RWPE2 (cell line): ENCODE data around the gene EDC3.

Experiments used
- ATAC-seq: fragments of 200-7000 bp; cut with Tn5 transposase; 3 replicates; pipeline ENCODE4 v1.9.1; 2021; ENCODE audit warnings: low read depth
- DNase-seq: peaks from one replicate; pipeline ENCODE4 v3.0.0-alpha.2; 2020; ENCODE audit warnings: low spot score
- H3K27ac ChIP-seq: fragments of 450-650 bp; 2 replicates; pipeline ENCODE4 v1.5.1; 2017; ENCODE audit warnings: mild to moderate bottlenecking; ENCODE audit not compliant: poor library complexity, severe bottlenecking
- H3K27me3 ChIP-seq: fragments of 250-450 bp; sonication (Bioruptor Pico); 2 replicates; pipeline ENCODE4 v1.5.1; 2021; ENCODE audit warnings: mild to moderate bottlenecking, moderate library complexity; ENCODE audit not compliant: insufficient read depth, poor library complexity, severe bottlenecking
- H3K36me3 ChIP-seq: fragments of 250-450 bp; sonication (Bioruptor Pico); 2 replicates; pipeline ENCODE4 v1.5.1; 2020; ENCODE audit warnings: low read depth, mild to moderate bottlenecking, moderate library complexity
- H3K4me1 ChIP-seq: fragments of 250-450 bp; sonication (Bioruptor Pico); 2 replicates; pipeline ENCODE4 v1.5.1; 2021; ENCODE audit warnings: mild to moderate bottlenecking, moderate library complexity; ENCODE audit not compliant: insufficient read depth, poor library complexity, severe bottlenecking
- H3K4me3 ChIP-seq: fragments of 250-450 bp; sonication (Bioruptor Pico); 2 replicates; pipeline ENCODE4 v1.5.1; 2021; ENCODE audit warnings: mild to moderate bottlenecking, moderate library complexity; ENCODE audit not compliant: severe bottlenecking
- H3K9me3 ChIP-seq: fragments of 250-450 bp; sonication (Bioruptor Pico); 2 replicates; pipeline ENCODE4 v1.5.1; 2021; ENCODE audit warnings: mild to moderate bottlenecking, moderate library complexity; ENCODE audit not compliant: severe bottlenecking
- CTCF ChIP-seq: fragments of 450-650 bp; IDR thresholded peaks from one replicate; pipeline ENCODE4 v1.5.1; 2017; ENCODE audit warnings: mild to moderate bottlenecking, moderate library complexity; ENCODE audit not compliant: poor library complexity, severe bottlenecking

EDC3 gene

DNA sequence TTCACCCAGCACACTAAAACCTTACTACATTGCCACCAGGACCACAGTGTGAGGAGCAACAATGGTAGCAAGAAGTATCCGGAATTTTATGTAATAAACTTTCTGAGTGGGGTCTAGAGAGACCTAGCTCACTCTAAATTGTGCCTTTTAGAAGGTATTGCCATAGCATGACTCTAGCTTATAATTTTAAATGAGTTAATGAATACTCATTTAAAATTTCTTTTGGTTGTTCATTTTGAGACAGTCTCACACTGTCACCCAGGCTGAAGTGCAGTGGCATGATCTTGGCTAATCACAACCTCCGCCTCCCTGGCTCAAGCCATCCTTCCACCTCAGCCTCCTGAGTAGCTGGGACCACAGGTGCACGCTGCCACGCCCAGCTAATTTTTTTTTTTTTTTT, 26.2 kb downstream of the EDC3 start:
- no peaks in the 10 kb centered on the region for H3K9me3 ChIP-seq
- no peak overlapping the region for H3K4me3 ChIP-seq
- H3K27ac ChIP-seq, result no peak overlapping the region
- peaks cover 61% of the 10 kb centered on the region for H3K36me3 ChIP-seq
- ATAC-seq (no peak), DNase-seq (no peak)
- H3K4me1 ChIP-seq, result no peaks in the 10 kb centered on the region
- H3K27me3 ChIP-seq, result no peaks in the 10 kb centered on the region
- no peak for TF ChIP-seq CTCF

DNA sequence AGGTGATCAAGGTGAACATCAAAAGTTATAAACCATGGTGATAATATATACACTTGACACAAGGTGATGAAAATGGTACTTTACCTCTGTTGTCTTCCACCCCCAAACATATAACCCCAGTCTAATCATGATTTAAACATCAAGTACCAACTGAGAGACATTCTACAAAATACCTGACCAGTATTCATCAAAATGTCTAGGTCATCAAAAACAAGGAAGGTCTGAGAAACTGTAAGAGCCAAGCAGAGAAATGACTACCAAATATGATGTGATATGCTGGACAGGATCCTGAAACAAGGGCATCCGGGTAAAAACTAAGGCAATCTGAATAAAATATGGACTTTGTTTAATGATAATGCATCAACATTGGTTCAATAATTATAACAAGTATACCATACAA, 27.8 kb downstream of the EDC3 start:
- ATAC-seq (no peak), DNase-seq (no peak)
- no peaks in the 10 kb centered on the region for H3K9me3 ChIP-seq
- H3K36me3 ChIP-seq, result peaks cover 47% of the 10 kb centered on the region
- no peak for TF ChIP-seq CTCF
- H3K27me3 ChIP-seq, result no peaks in the 10 kb centered on the region
- no peak overlapping the region for H3K4me3 ChIP-seq
- no peaks in the 10 kb centered on the region for H3K4me1 ChIP-seq
- no peak overlapping the region for H3K27ac ChIP-seq

DNA sequence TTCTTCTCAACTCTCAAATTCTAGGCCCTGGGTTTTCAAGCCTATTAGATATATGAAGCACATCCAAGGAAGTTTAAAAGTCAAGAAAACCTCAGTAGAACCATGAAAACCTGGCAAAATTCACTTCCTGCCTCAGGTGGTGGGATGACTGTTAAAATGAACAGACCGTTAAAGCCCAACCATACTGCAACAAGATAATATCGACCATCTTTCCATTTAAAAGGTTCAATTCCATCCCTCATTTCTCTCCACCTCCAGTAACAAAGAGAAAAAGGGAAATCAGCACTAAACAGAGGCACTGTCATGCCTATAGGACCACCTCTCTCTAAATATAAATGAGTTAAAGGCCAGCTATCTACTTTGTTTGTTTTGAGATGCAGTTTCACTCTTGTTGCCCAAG, 31.2 kb downstream of the EDC3 start:
- H3K4me1 ChIP-seq, result no peaks in the 10 kb centered on the region
- no peak for DNase-seq
- no peaks in the 10 kb centered on the region for H3K27me3 ChIP-seq
- peaks cover 31% of the 10 kb centered on the region for H3K36me3 ChIP-seq
- no peak overlapping the region for H3K4me3 ChIP-seq
- ATAC-seq, result no peak
- H3K9me3 ChIP-seq, result no peaks in the 10 kb centered on the region
- H3K27ac ChIP-seq, result peak overlapping the region; percentile 29
- TF ChIP-seq CTCF, result no peak

- peak; percentile 83 for ATAC-seq
- Histone ChIP-seq H3K27me3 (no peaks in the 10 kb centered on the region), H3K4me3 (no peak overlapping the region), H3K36me3 (peaks cover 31% of the 10 kb centered on the region), H3K4me1 (no peaks in the 10 kb centered on the region), H3K9me3 (no peaks in the 10 kb centered on the region), H3K27ac (peak overlapping the region; percentile 29)
- DNase-seq, result no peak
- TF ChIP-seq CTCF, result no peak
Observed at GRCh38 chr15:74664028-74664616, 31.7 kb downstream of the EDC3 start.

DNA sequence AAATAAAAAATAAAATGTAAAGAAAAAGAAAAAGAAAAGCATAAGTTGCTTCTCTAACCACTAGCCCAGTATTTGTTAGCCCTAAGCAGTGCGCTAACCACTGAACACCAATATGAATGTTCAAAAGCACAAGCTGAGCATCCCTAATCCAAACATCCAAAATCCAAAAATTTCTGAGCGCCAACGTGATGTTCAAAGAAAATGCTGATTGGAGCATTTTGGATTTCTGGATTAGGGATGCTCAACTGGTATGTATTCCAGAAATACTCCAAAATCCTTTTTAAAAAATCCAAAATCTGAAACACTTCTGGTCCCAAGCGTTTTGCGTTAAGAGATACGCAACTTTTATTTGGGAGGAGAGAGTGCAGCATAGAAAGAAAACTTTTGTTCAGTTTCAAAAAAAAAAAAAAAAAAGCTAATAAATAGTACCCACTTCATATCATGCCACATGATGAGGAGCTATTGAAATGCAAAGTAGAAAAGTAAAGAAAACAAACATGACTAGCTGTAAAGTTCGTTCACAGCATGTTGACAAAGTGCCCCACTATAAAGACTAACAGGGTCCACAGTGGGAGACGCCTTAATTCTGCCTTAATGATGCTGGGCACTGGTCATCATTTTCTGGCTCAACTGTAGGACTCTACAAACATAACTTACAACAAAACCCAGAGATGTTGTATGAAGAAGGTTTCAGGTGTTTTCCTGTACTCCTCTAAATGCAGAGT, 32.4 kb downstream of the EDC3 start:
- H3K9me3 ChIP-seq, result no peaks in the 10 kb centered on the region
- no peak for DNase-seq
- TF ChIP-seq CTCF, result no peak
- ATAC-seq, result no peak; the same call in 2 of the 3 replicates
- no peak overlapping the region for H3K4me3 ChIP-seq
- H3K36me3 ChIP-seq, result peaks cover 25% of the 10 kb centered on the region
- H3K27me3 ChIP-seq, result no peaks in the 10 kb centered on the region
- no peaks in the 10 kb centered on the region for H3K4me1 ChIP-seq
- peak overlapping the region; percentile 29 for H3K27ac ChIP-seq
